Fibroblast of lung (primary cell): ENCODE measurements around the gene CHST11. TPM values are rescaled to one million over a fixed set of nuclear protein-coding genes. Genes with fewer than 3 reads are reported as not detected.

Source experiments
- DNase-seq, 2 donors: peaks; one replicate each; pipeline versions ENCODE4 v3.0.0 to v3.0.0-alpha.2; 2010; ENCODE audit warnings: low read depth in 2 of 2
- H2AFZ ChIP-seq: 2 replicates; pipeline ENCODE4 v1.5.1; 2012; ENCODE audit warnings: low read length, control low read depth, inconsistent platforms
- H3K27ac ChIP-seq: 2 replicates; pipeline ENCODE4 v1.5.1; 2011; ENCODE audit warnings: low read length, control low read depth; ENCODE audit not compliant: insufficient read depth
- H3K27me3 ChIP-seq: 2 replicates; pipeline ENCODE4 v1.5.1; 2011; ENCODE audit warnings: mild to moderate bottlenecking, low read length; ENCODE audit not compliant: control insufficient read depth, insufficient read depth
- H3K36me3 ChIP-seq: 2 replicates; pipeline ENCODE4 v1.5.1; 2011; ENCODE audit warnings: low read length; ENCODE audit not compliant: control insufficient read depth, insufficient read depth
- H3K4me1 ChIP-seq: 2 replicates; pipeline ENCODE4 v1.5.1; 2011; ENCODE audit warnings: low read length; ENCODE audit not compliant: control insufficient read depth, insufficient read depth; ENCODE audit errors: extremely low read depth
- H3K4me2 ChIP-seq: 2 replicates; pipeline ENCODE4 v1.5.1; 2011; ENCODE audit warnings: low read length, control low read depth; ENCODE audit not compliant: insufficient read depth; ENCODE audit errors: extremely low read depth
- H3K4me3 ChIP-seq, 4 experiments: fragments of 200-600 bp in 1 of 4; sonication (generic) in 1 of 4; replicated peaks in 1 of 4; 2 replicates each; pipeline ENCODE4 v1.5.1; 2011 to 2016; ENCODE audit warnings: low read length in 4 of 4, low read depth in 3 of 4, mild to moderate bottlenecking in 3 of 4, control low read depth in 2 of 4, inconsistent platforms in 1 of 4, mixed read lengths in 1 of 4; ENCODE audit not compliant: insufficient read depth in 1 of 4; ENCODE audit errors: control extremely low read depth in 1 of 4
- H3K79me2 ChIP-seq: 2 replicates; pipeline ENCODE4 v1.5.1; 2012; ENCODE audit warnings: mild to moderate bottlenecking, low read length, inconsistent platforms; ENCODE audit not compliant: control insufficient read depth, insufficient read depth
- H3K9ac ChIP-seq: 2 replicates; pipeline ENCODE4 v1.5.1; 2011; ENCODE audit warnings: mild to moderate bottlenecking, low read length, control low read depth; ENCODE audit not compliant: insufficient read depth
- H3K9me3 ChIP-seq: 2 replicates; pipeline ENCODE4 v1.5.1; 2012; ENCODE audit warnings: low read depth, low read length; ENCODE audit not compliant: control insufficient read depth, insufficient read depth
- H4K20me1 ChIP-seq: 2 replicates; pipeline ENCODE4 v1.5.1; 2011; ENCODE audit warnings: low read length; ENCODE audit not compliant: control insufficient read depth, insufficient read depth; ENCODE audit errors: extremely low read depth
- EZH2 ChIP-seq: IDR thresholded peaks from 2 replicates; pipeline ENCODE4 v1.5.1; 2012; ENCODE audit warnings: low read length, control low read depth, mild to moderate bottlenecking; ENCODE audit errors: missing control alignments
- polyA plus RNA-seq, 2 donors: library from polyadenylated mRNA; depleted of rRNA in 1 of 2; stranded (reverse) in 1 of 2; unstranded in 1 of 2; fragments of >200 nt; gene quantifications; 2 replicates each; pipeline ENCODE4 v1.2.1, GENCODE V29; 2011 to 2012; ENCODE audit warnings: missing spikeins in 1 of 2
- total RNA-seq: library from RNA; depleted of rRNA; stranded (reverse); fragments of >200 nt; gene quantifications from 2 replicates; pipeline ENCODE4 v1.2.1, GENCODE V29; 2014
- TF ChIP-seq, protein P1 (sequence below), 2 donors: IDR thresholded peaks in 1 of 2; conservative IDR thresholded peaks in 1 of 2; 1 replicate in 1 of 2; 2 replicates in 1 of 2; pipeline ENCODE4 v1.5.1; 2011 to 2012; ENCODE audit warnings: low read length in 2 of 2, control low read depth in 1 of 2, inconsistent platforms in 1 of 2, low read depth in 1 of 2, mild to moderate bottlenecking in 1 of 2

Gene CHST11
- total and polyA plus RNA-seq, 2 donors (not counting 1 experiment from before 2014, with no cell fraction given): 3.5 to 9.1 TPM

DNA sequence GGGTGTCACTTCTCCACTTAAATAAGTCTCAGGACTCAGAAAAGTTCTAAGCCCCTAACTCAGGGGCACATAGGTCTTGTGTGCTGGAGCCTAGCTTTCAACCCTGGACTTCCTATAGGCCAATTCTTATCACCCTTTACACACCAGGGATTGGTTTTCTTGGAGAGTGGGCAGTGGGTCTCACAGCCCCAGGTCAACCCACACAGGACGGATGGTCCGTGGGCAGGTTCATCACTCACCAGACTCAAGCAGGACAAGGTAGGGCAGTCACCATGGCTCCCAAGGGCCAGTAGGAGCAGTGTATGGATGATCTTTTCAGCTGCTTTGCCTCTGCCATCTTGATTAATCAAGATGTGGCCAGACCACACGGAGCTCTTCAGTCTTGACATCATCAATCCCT lies 268.9 kb downstream of the CHST11 start:
- Histone ChIP-seq H3K4me1 (peaks cover 2% of the 10 kb centered on the region), H3K4me3 (no peak overlapping the region), H3K27me3 (no peaks in the 10 kb centered on the region), H3K36me3 (no peaks in the 10 kb centered on the region), H3K27ac (no peak overlapping the region), H3K9me3 (no peaks in the 10 kb centered on the region), H3K9ac (no peak overlapping the region), H2AFZ (no peak overlapping the region), H4K20me1 (no peaks in the 10 kb centered on the region), H3K79me2 (no peaks in the 10 kb centered on the region), H3K4me2 (no peak overlapping the region)
- DNase-seq: no peak
- no peak for TF ChIP-seq EZH2
- TF ChIP-seq, protein P1, sequence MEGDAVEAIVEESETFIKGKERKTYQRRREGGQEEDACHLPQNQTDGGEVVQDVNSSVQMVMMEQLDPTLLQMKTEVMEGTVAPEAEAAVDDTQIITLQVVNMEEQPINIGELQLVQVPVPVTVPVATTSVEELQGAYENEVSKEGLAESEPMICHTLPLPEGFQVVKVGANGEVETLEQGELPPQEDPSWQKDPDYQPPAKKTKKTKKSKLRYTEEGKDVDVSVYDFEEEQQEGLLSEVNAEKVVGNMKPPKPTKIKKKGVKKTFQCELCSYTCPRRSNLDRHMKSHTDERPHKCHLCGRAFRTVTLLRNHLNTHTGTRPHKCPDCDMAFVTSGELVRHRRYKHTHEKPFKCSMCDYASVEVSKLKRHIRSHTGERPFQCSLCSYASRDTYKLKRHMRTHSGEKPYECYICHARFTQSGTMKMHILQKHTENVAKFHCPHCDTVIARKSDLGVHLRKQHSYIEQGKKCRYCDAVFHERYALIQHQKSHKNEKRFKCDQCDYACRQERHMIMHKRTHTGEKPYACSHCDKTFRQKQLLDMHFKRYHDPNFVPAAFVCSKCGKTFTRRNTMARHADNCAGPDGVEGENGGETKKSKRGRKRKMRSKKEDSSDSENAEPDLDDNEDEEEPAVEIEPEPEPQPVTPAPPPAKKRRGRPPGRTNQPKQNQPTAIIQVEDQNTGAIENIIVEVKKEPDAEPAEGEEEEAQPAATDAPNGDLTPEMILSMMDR (conservative IDR thresholded peaks at IDR 0.05 in 1 of 2, IDR thresholded peaks at IDR 0.05 in 1 of 2; ENCODE audit: low read depth in 1 of 2, low read length in 2 of 2): no peak

DNA sequence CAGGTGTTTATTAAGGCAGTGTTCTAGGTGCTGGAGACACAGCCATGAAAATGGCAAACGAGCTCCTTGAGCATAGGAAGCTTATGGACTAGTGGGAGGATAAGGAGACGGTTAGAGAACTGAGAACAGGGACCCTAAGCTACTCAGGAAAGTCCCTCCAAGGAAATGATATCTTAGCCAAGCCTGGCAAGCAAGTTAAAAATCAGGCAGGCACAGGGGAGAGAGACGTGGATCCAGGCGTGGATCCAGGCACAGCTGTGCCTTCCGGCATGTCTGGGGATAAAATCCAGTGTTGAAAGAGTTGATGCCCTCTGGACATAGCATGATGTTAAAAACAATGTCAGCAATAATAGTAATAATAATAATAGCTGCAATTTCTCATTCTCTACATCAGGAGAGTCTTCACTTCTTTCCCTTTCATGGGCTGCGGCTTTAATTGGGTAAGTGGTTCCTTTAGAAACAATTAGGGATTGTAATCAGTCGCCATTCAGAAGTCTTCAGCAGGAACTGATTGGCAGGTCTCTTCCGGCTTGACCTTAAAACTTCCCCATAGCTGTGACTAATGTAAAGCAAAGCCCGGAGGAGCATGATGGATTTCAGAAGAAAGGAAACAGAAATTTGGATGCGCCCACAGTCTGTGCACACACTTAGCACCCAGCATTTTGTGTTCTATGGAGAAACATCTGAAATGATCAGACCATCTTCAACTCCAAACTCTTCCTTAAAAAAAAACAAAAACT lies 271.1 kb downstream of the CHST11 start:
- no peak for DNase-seq
- Histone ChIP-seq H3K4me3 (no peak overlapping the region), H3K9ac (no peak overlapping the region), H3K36me3 (no peaks in the 10 kb centered on the region), H3K9me3 (no peaks in the 10 kb centered on the region), H3K4me1 (no peaks in the 10 kb centered on the region), H3K4me2 (no peak overlapping the region), H3K27ac (no peak overlapping the region), H3K27me3 (no peaks in the 10 kb centered on the region), H3K79me2 (no peaks in the 10 kb centered on the region), H2AFZ (no peak overlapping the region), H4K20me1 (no peaks in the 10 kb centered on the region)
- TF ChIP-seq EZH2: no peak
- TF ChIP-seq, protein P1 (conservative IDR thresholded peaks at IDR 0.05 in 1 of 2, IDR thresholded peaks at IDR 0.05 in 1 of 2; ENCODE audit: low read depth in 1 of 2, low read length in 2 of 2): no peak

DNA sequence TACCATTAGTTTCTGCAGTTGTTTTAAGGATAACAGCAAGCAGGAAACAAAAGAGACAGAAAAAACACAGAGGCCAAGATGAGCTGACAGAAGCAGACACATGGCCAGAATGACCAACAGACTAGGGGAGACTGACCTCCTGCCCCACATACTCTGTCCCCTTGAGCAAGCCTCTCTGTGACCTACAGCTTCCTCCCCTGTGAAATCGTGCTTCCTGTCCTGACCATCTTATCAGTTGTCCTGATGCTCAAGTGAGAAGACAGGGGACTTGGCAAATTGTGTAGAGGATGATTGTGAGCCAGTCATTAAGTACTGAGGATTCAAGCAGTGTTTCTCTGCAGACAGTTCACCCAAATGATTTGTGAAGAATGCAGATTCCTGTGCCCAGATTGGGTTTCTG lies 272.3 kb downstream of the CHST11 start:
- Histone ChIP-seq H3K4me3 (no peak overlapping the region), H4K20me1 (no peaks in the 10 kb centered on the region), H3K36me3 (no peaks in the 10 kb centered on the region), H3K9ac (no peak overlapping the region), H3K27me3 (no peaks in the 10 kb centered on the region), H3K27ac (no peak overlapping the region), H3K9me3 (no peaks in the 10 kb centered on the region), H3K4me1 (no peaks in the 10 kb centered on the region), H2AFZ (no peak overlapping the region), H3K79me2 (no peaks in the 10 kb centered on the region), H3K4me2 (no peak overlapping the region)
- DNase-seq: no peak
- TF ChIP-seq, protein P1 (conservative IDR thresholded peaks at IDR 0.05 in 1 of 2, IDR thresholded peaks at IDR 0.05 in 1 of 2; ENCODE audit: low read depth in 1 of 2, low read length in 2 of 2): no peak
- TF ChIP-seq EZH2: no peak
